Middle frontal gyrus (tissue), 1 donor: ENCODE data around the gene ZNF138.
"Not testable (repeated sequence)": the region's sequence is repeated elsewhere in the genome, so short reads cannot be mapped to it uniquely, and the experiment has no call there.

Source experiments
- DNase-seq: peaks from one replicate; pipeline ENCODE4 v3.0.0-alpha.2; 2015; ENCODE audit warnings: low spot score; ENCODE audit errors: extremely low spot score

ZNF138 gene

GRCh38 chr7:64838051-64838450, 43.8 kb downstream of the ZNF138 start:
- not testable (repeated sequence) for DNase-seq

- no peak for DNase-seq
Measured at GRCh38 chr7:64838691-64839090, 44.5 kb downstream of the ZNF138 start.

- DNase-seq, result no peak
Measured at GRCh38 chr7:64839910-64840309, 45.7 kb downstream of the ZNF138 start.

GRCh38 chr7:64849250-64849923, 55.2 kb downstream of the ZNF138 start:
- no peak for DNase-seq

- no peak for DNase-seq
Measured at GRCh38 chr7:64849924-64850499, 55.8 kb downstream of the ZNF138 start.

GRCh38 chr7:64853679-64854078, 59.5 kb downstream of the ZNF138 start:
- DNase-seq, result no peak

- DNase-seq, result no peak
Measured at GRCh38 chr7:64854969-64855368, 60.7 kb downstream of the ZNF138 start.

- DNase-seq, result no peak
Measured at GRCh38 chr7:64863021-64863420, 68.8 kb downstream of the ZNF138 start.

GRCh38 chr7:64863530-64863929, 69.3 kb downstream of the ZNF138 start:
- not testable (repeated sequence) for DNase-seq

GRCh38 chr7:64863969-64864368, 69.7 kb downstream of the ZNF138 start:
- no peak for DNase-seq

- no peak for DNase-seq
Measured at GRCh38 chr7:64867863-64868440, 73.7 kb downstream of the ZNF138 start.

GRCh38 chr7:64868499-64868898, 74.3 kb downstream of the ZNF138 start:
- no peak for DNase-seq

- no peak for DNase-seq
Measured at GRCh38 chr7:64869121-64869725, 75.0 kb downstream of the ZNF138 start.

- DNase-seq, result no peak
Measured at GRCh38 chr7:64869912-64870562, 75.8 kb downstream of the ZNF138 start.

- DNase-seq, result no peak
Measured at GRCh38 chr7:64870656-64871055, 76.4 kb downstream of the ZNF138 start.

- DNase-seq, result no peak
Measured at GRCh38 chr7:64871761-64872160, 77.5 kb downstream of the ZNF138 start.

- DNase-seq, result no peak
Measured at GRCh38 chr7:64872351-64873154, 78.3 kb downstream of the ZNF138 start.

GRCh38 chr7:64873155-64873500, 78.9 kb downstream of the ZNF138 start:
- DNase-seq, result no peak

- DNase-seq, result no peak
Measured at GRCh38 chr7:64873517-64873916, 79.3 kb downstream of the ZNF138 start.

GRCh38 chr7:64874114-64874513, 79.9 kb downstream of the ZNF138 start:
- DNase-seq, result no peak

- DNase-seq, result no peak
Measured at GRCh38 chr7:64874562-64875250, 80.5 kb downstream of the ZNF138 start.
